Erythroblast (primary cell): ENCODE data around the gene ATP2A2.

Experiments used
- GATA1 ChIP-seq: IDR thresholded peaks from 2 replicates; pipeline ENCODE4 v1.6.1; 2011; ENCODE audit warnings: low read depth, mild to moderate bottlenecking, control low read depth, low read length, moderate library complexity
- POLR2A ChIP-seq: IDR thresholded peaks from 2 replicates; pipeline ENCODE4 v1.6.1; 2011; ENCODE audit warnings: mild to moderate bottlenecking, low read length

- TF ChIP-seq POLR2A (no peak), GATA1 (no peak)
Observed at GRCh38 chr12:110282956-110283817, 2.1 kb downstream of the ATP2A2 start.
